ENCODE results near the gene BLOC1S1.
A peak's percentile ranks its signal among the peaks of the same experiment; 100 is the strongest.

Gene BLOC1S1

GRCh38 chr12:55679691-55680090, 36.2 kb upstream of the BLOC1S1 start:
- TF ChIP-seq, protein P1, sequence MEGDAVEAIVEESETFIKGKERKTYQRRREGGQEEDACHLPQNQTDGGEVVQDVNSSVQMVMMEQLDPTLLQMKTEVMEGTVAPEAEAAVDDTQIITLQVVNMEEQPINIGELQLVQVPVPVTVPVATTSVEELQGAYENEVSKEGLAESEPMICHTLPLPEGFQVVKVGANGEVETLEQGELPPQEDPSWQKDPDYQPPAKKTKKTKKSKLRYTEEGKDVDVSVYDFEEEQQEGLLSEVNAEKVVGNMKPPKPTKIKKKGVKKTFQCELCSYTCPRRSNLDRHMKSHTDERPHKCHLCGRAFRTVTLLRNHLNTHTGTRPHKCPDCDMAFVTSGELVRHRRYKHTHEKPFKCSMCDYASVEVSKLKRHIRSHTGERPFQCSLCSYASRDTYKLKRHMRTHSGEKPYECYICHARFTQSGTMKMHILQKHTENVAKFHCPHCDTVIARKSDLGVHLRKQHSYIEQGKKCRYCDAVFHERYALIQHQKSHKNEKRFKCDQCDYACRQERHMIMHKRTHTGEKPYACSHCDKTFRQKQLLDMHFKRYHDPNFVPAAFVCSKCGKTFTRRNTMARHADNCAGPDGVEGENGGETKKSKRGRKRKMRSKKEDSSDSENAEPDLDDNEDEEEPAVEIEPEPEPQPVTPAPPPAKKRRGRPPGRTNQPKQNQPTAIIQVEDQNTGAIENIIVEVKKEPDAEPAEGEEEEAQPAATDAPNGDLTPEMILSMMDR (IDR thresholded peaks at IDR 0.05; ENCODE audit: control insufficient read depth, extremely low read depth, insufficient read depth): no peak
- H3K4me3 ChIP-seq (ENCODE audit: low read depth, low read length): no peak overlapping the region
- DNase-seq (ENCODE audit: low read depth): no peak

DNA sequence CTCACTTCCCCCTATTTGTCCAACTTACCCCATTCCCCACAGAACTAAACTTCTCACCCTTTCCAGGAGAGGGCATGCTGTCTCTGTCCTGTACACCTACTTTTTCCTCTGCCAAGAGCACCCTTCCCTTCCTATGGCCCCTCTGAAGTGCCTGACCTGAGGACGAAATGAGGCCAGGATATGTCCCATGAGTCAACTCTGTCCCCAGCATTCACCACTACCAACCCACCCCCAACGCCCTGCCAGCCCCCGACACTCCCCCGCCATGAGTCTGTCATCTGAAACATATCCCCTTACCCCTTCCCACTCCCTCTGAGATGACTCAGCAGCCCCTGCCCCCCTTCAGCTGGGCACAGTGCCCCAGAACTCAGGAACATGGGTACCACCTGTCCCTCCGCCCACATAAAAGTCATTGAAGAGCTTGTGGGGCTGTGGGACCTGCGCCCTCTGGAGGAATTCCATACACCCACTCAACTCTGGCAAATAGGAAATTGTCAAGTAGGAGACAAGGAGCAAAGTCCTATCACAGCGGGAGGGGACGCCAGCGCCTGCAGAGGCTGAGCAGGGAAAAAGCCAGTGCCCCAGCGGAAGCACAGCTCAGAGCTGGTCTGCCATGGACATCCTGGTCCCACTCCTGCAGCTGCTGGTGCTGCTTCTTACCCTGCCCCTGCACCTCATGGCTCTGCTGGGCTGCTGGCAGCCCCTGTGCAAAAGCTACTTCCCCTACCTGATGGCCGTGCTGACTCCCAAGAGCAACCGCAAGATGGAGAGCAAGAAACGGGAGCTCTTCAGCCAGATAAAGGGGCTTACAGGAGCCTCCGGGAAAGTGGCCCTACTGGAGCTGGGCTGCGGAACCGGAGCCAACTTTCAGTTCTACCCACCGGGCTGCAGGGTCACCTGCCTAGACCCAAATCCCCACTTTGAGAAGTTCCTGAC, 34.4 kb upstream of the BLOC1S1 start:
- no peak for DNase-seq (ENCODE audit: low read depth)
- no peak overlapping the region for H3K4me3 ChIP-seq (ENCODE audit: low read depth, low read length)
- TF ChIP-seq, protein P1 (IDR thresholded peaks at IDR 0.05; ENCODE audit: control insufficient read depth, extremely low read depth, insufficient read depth): peak; percentile 9; the same call in 1 of the 2 replicates

- TF ChIP-seq, protein P1 (IDR thresholded peaks at IDR 0.05; ENCODE audit: control insufficient read depth, extremely low read depth, insufficient read depth): no peak
- DNase-seq (ENCODE audit: low read depth): no peak
- no peak overlapping the region for H3K4me3 ChIP-seq (ENCODE audit: low read depth, low read length)
Observed at GRCh38 chr12:55682087-55682796, 33.6 kb upstream of the BLOC1S1 start.

- DNase-seq (ENCODE audit: low read depth): no peak
- no peak overlapping the region for H3K4me3 ChIP-seq (ENCODE audit: low read depth, low read length)
- TF ChIP-seq, protein P1 (IDR thresholded peaks at IDR 0.05; ENCODE audit: control insufficient read depth, extremely low read depth, insufficient read depth): no peak
Observed at GRCh38 chr12:55683676-55684075, 32.2 kb upstream of the BLOC1S1 start.

DNA sequence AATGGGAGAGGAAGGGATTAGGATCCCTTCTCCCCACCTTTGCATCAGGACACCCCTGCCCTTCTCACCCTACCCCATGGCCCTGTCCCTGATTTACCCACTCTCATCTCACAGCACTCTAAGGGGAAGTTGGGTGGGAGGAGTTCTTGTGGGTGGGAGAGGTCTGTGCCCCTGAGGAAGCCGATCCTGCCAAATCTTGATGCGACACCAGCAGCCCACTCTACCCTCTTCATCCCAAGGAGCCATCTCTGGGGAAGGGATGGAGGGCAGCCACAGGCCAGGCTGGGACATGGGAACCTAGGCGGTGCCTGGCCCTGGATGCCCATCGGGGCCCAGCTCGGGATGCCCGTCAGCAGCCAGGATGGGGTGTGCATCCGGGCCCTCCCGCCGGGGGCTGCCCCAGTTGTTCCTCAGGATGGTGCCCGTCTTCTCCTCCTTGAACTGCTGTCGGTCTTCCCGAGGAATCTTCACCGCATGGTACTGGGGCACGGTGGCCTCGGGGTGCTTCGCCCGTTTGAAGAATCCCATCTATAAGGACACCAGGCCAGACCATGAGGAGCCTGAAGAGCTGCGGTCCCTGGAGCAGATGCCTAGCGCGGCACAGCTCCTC, 31.0 kb upstream of the BLOC1S1 start:
- no peak overlapping the region for H3K4me3 ChIP-seq (ENCODE audit: low read depth, low read length)
- no peak for DNase-seq (ENCODE audit: low read depth)
- TF ChIP-seq, protein P1 (IDR thresholded peaks at IDR 0.05; ENCODE audit: control insufficient read depth, extremely low read depth, insufficient read depth): no peak

DNA sequence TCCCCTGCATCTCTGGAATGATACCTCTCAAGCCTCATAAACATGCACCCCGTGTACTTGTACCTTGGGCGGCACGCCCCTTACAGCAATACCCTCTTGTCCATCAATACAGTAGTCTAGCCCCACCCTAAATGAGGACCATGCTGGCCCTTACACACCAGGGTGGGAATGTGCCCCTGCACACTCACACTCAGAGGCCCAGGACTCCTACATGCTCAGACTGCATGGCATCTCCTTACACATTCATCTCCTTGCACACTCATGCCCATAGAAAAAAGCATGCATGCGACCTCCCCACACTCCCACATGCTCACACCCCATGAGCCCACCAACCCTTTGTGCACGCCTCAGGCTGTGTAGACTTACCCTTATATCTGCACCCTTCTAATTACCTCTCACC, 30.2 kb upstream of the BLOC1S1 start:
- DNase-seq (ENCODE audit: low read depth): no peak
- TF ChIP-seq, protein P1 (IDR thresholded peaks at IDR 0.05; ENCODE audit: control insufficient read depth, extremely low read depth, insufficient read depth): no peak

More for the DNA sequence above, 30.2 kb upstream of the BLOC1S1 start:
- H3K4me3 ChIP-seq (ENCODE audit: low read depth, low read length): no peak overlapping the region

All from LNCaP clone FGC (cell line).